ENCODE results near the gene RUVBL1.

RUVBL1 gene

GRCh38 chr3:128041344-128041743 lies 82.3 kb downstream of the RUVBL1 start (continued):
- TF ChIP-seq TSHZ2 (CRISPR knock-in tag; IDR thresholded peaks at IDR 0.05): no peak
- no peak for TF ChIP-seq POU6F1 (CRISPR knock-in tag; IDR thresholded peaks at IDR 0.05; ENCODE audit: borderline replicate concordance, low read depth)
- no peak for TF ChIP-seq BACH2 (CRISPR knock-in tag; IDR thresholded peaks at IDR 0.05; ENCODE audit: borderline replicate concordance)
- no peak for TF ChIP-seq TOX (CRISPR knock-in tag; IDR thresholded peaks at IDR 0.05; ENCODE audit: borderline replicate concordance)
- TF ChIP-seq ZFP3 (CRISPR knock-in tag; IDR thresholded peaks at IDR 0.05): no peak
- no peak for TF ChIP-seq ISL1 (CRISPR knock-in tag; IDR thresholded peaks at IDR 0.05)

- no peak for ATAC-seq
- no peak for TF ChIP-seq CSDC2 (CRISPR knock-in tag; IDR thresholded peaks at IDR 0.05)
- no peak for TF ChIP-seq ESRRG (CRISPR knock-in tag; IDR thresholded peaks at IDR 0.05)
- no peak for TF ChIP-seq ISL1 (CRISPR knock-in tag; IDR thresholded peaks at IDR 0.05)
- TF ChIP-seq ZFP3 (CRISPR knock-in tag; IDR thresholded peaks at IDR 0.05): no peak
- no peak for TF ChIP-seq TCF4 (CRISPR knock-in tag; IDR thresholded peaks at IDR 0.05; ENCODE audit: borderline replicate concordance)
- no peak for TF ChIP-seq TOX (CRISPR knock-in tag; IDR thresholded peaks at IDR 0.05; ENCODE audit: borderline replicate concordance)
- TF ChIP-seq TSHZ2 (CRISPR knock-in tag; IDR thresholded peaks at IDR 0.05): no peak
- TF ChIP-seq CREB5 (CRISPR knock-in tag; IDR thresholded peaks at IDR 0.05; ENCODE audit: low read depth): no peak
- no peak for TF ChIP-seq ZNF70 (CRISPR knock-in tag; IDR thresholded peaks at IDR 0.05)
Measured at GRCh38 chr3:128040660-128041059, 83.0 kb downstream of the RUVBL1 start.

- no peak for TF ChIP-seq SNAI2 (CRISPR knock-in tag; IDR thresholded peaks at IDR 0.05)
- TF ChIP-seq ZNF565 (CRISPR knock-in tag; conservative IDR thresholded peaks at IDR 0.05; ENCODE audit: low read depth): no peak
- ATAC-seq: no peak
Measured at GRCh38 chr3:128040041-128040440, 83.6 kb downstream of the RUVBL1 start.

- TF ChIP-seq PPARA (CRISPR knock-in tag; IDR thresholded peaks at IDR 0.05; ENCODE audit: borderline replicate concordance) (no peak), ZC3H10 (CRISPR knock-in tag; IDR thresholded peaks at IDR 0.05) (no peak), ARNTL (CRISPR knock-in tag; IDR thresholded peaks at IDR 0.05; ENCODE audit: borderline replicate concordance, low read depth) (no peak), TCF4 (CRISPR knock-in tag; IDR thresholded peaks at IDR 0.05; ENCODE audit: borderline replicate concordance) (no peak), SNAI2 (CRISPR knock-in tag; IDR thresholded peaks at IDR 0.05) (no peak), PATZ1 (CRISPR knock-in tag; IDR thresholded peaks at IDR 0.05; ENCODE audit: borderline replicate concordance) (no peak), TSHZ2 (CRISPR knock-in tag; IDR thresholded peaks at IDR 0.05) (no peak), ESRRG (CRISPR knock-in tag; IDR thresholded peaks at IDR 0.05) (no peak), TOX (CRISPR knock-in tag; IDR thresholded peaks at IDR 0.05; ENCODE audit: borderline replicate concordance) (no peak)
- ATAC-seq: no peak
Measured at GRCh38 chr3:128036119-128036518, 87.5 kb downstream of the RUVBL1 start.

Data from SK-N-SH treated with all-trans-retinoic acid at 6 μM for 48 hours (cell line).